T-helper 2 cell treated with Interferon-gamma antibody and Interleukin-4, amounts not matched to agents 100 ng/mL and 5 ng/mL, for 36 hours (primary cell): ENCODE measurements around the gene PCED1A. TPM values are rescaled to one million over a fixed set of nuclear protein-coding genes. Genes with fewer than 3 reads are reported as not detected.

Experiments
- intact Hi-C: fragments of 100-400 bp; cut with micrococcal nuclease; formaldehyde crosslinking; loops from one replicate; pipeline ENCODE4 v1.15.1; 2023
- total RNA-seq: library from RNA; stranded (reverse); gene quantifications from 2 replicates; pipeline ENCODE4 v1.2.3, GENCODE V29; 2022

The PCED1A gene, protein sequence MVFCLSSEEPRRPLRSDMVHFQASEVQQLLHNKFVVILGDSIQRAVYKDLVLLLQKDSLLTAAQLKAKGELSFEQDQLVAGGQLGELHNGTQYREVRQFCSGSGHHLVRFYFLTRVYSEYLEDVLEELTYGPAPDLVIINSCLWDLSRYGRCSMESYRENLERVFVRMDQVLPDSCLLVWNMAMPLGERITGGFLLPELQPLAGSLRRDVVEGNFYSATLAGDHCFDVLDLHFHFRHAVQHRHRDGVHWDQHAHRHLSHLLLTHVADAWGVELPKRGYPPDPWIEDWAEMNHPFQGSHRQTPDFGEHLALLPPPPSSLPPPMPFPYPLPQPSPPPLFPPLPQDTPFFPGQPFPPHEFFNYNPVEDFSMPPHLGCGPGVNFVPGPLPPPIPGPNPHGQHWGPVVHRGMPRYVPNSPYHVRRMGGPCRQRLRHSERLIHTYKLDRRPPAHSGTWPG
- 22.0 and 23.4 TPM in 2 replicates for total RNA-seq

DNA sequence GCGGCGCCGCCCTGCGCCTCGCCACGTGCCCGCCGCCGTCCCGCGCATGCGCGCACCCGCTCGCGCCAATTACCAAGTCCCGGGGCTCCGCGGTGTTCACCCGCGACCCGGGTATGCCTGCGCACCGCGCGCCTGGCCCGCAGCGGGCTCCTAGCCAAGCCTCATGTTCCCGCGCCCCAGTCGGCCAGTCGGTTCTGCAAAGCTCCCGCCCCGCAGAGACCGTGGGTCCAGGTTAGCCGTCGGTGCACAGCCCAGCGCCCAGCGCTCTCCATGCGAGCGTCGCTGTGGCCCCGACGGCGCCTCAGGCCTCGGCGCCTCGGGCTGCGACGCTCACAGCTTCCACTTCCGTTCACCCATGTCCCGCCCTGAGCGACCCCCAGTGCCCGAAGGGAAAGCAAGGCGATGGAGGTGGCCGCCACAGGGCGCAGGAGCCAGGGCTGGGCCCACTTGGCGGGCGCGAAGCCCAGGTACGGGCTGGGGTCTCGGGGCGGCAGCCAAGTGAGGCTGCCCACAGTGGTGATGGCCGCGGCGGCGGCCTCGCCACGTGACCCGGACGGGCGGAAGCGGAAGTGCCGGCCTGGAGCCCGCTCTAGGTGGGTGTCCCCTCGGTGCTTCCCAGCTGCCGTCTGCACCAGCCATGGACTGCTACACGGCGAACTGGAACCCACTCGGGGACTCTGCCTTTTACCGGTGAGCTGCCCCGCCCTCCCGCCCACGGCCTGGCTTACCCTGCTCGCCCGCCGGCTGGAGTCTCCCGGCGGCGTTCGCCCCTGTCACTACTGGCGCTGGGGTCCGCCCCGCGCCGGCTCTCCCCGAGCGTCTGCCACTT, at the start of gene PCED1A, which contains the start of gene VPS16:
Gene PCED1A, minus strand, starts transcription at position 518 of the 829 bp plus-strand sequence. CDS start 743 bp downstream, outside the sequence.
Gene VPS16, plus strand, starts transcription at position 608 of the 829 bp plus-strand sequence. Its CDS starts 30 bp downstream, at position 638.
- intact Hi-C loops = loop anchor here (1.0 to 2.0 kb wide), 3 partner anchors 33 to 332 kb away; partner anchors contain the start of genes IDH3B, PTPRA and ZNF343

DNA sequence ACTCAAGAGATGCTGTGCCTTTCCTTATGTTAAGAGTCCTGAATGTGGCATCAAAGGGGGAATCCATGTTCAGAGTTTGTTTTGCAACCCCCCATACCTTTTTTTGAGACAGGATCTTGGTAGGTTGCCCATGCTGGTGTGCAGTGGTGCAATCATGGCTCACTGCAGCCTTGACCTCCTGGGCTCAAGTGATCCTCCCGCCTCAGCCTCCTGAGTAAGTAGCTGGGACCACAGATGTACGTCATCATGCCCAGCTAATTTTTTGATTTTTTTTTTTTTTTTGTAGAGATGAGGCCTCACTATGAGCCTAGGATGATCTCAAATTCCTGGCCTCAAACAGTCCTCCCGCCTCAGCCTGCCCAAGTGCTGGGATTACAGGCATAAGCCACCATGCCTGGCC, 49.3 kb upstream of the PCED1A start:
- intact Hi-C loops = no loop called here

DNA sequence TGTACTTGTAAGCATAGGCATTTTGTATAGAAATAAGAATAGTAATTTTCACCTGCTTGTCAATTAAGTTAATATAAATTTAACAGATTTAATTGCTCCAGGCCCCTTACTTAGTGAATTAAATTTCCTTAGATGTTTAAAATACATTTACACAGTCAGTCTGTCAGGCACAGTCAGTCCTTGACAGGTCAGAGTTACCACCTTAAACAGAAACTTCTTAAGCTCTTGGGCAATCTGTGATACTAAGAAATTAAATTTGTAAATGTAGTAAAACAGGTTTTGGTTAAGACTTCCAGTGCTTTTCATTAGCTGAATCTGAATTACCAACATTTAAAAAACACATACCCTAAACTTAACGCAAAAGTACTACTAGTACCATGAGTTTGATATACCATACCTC, 48.8 kb upstream of the PCED1A start:
- intact Hi-C loops = no loop called here

DNA sequence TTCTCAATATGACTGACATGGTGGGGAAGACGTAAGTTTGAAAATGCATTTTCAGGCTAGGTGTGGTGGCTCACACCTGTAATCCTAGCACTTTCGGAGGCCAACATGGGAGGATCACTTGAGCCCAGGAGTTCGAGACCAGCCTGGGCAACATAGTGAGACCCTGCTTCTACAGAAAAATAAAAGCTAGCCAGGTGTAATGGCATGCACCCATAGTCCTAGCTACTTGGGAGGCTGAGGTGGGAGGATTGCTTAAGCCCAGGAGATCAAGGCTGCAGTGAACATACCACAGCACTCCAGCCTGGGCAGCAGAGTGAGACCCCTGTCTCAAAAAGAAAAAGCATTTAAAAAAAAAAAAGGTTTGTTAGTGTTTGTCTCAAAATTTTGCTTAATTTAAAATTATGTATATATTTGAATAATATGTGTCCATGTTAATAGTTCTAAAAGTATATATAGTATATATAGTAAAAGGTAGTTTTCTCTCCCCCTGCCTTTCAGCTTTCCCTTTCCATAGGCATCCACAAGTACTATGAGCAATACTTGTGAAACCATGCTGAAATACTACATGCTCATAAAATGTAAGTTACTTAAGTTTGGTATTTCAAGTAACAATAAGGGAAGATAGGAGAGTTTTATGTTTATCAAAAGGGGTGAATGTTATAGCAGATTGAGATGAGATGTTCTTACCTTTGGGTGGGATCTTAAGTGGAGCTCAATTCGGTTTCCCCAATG, 47.9 kb upstream of the PCED1A start:
- intact Hi-C loops = no loop called here

DNA sequence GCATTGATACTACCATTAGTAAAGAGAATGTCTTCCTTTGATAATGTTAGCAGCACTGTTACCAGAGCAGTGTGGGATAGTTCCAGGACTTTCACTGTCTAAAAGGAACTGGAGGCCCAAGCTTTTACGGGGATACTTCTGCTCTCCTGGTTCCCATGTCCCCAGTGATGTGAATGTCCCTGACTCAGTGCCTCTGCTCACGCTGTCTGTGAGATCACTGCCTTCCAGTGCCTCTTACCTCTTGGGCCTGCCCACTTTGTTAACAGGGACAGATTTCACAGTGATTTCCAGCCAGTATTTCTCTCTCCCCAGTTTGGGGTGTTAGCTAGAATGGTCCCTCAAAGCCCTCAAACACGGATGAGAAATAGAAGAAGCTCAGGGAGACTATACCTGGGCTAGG, 47.3 kb upstream of the PCED1A start:
- intact Hi-C loops = no loop called here

DNA sequence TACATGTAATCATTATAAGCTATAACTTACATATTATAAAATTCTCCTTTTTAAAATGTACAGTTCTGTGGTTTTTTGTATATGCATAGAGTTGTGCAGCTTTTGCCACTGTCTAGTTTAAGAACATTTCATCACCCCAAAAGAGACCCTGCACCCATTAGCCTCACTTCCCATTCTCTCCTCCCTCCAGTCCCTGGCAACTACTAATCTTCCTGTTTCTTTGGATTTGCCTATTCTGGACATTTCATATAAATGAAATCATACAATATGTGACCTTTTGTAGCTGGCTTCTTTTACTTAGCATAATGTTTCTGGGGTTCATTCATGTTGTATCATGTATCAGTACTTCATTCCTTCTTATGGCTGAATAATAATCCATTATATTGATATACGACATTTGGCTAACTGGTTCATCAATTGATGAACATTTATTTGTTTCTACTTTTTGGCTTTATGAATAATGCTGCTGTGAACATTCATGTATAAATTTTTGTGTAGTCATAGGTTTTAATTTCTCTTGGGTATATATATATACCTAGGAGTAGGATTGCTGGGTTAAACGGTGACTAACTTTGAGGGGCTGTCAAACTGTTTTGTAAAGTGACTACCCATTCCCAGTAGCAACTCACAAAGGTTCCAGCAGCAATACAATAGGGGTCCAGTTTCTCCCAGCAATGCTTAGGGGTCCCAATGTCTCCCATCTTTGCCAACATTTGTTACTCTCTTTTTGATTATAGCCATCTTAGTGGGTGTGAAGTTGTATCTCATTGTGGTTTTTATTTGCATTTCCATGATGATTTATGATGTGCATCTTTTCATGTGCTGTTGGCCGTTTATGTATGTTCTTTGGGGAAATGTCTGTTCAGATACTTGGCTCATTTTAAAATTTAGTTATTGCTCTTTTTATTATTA, 43.5 kb upstream of the PCED1A start:
- intact Hi-C loops = no loop called here

DNA sequence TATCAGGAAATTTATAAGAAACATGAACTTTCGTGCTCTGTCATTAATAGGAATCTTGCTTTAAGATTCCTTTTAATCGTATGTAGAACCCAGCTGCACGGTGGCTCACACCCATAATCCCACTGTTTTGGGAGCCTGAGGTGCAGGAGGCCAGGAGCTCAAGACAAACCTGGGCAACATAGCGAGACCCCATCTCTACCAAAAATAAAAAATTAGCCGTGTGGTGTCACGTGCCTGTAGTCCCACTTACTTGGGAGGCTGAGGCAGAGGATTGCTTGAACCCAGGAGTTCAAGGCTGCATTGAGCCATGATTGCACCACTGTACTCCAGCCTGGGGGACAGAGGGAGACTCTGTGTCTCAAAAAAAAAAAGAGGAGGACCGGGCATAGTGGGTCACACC, 40.2 kb upstream of the PCED1A start:
- intact Hi-C loops = no loop called here

DNA sequence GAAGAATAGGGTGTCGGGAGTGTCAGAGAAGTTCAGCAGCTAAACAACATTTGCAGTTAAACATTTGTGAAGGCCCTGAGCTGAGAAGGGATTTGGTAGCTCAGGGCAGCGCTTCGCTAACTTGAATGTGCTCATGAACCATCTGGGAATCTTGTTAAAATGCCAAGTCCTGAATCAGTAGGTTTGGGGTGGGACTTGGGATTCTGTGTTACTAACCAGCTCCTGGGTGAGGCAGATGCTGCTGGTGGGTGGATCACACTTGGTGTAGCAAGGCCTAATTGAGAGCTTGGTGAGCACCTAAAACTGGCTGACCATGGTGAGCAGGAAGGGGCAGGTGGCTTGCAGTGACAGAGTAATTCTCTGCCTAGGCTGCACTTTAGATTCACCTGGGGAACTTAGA, 38.7 kb upstream of the PCED1A start:
- intact Hi-C loops = loop anchor here (10.0 kb wide), 2 partner anchors 184 to 276 kb away; partner anchors contain the start of genes EBF4, FASTKD5 and UBOX5

DNA sequence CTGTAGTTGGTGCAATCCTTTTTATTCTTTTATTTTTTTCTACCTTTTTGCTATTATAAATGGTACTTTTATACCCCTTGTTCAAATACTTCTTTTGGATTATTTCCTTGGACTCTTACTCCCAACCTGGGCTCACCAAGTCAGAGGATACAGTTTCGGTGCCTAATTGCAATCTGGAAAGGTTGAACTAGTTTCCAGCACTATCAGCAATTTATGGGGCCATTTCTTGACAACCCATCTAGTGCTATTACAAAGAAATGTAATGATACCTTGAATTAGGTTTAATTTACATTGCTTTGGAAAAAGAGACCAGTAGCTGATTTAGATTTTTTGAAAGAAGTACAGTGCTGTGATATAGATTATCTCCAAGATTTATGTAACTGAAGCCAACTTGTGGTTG, 38.1 kb upstream of the PCED1A start:
- intact Hi-C loops = loop anchor here (10.0 kb wide), 2 partner anchors 184 to 276 kb away; partner anchors contain the start of genes EBF4, FASTKD5 and UBOX5

DNA sequence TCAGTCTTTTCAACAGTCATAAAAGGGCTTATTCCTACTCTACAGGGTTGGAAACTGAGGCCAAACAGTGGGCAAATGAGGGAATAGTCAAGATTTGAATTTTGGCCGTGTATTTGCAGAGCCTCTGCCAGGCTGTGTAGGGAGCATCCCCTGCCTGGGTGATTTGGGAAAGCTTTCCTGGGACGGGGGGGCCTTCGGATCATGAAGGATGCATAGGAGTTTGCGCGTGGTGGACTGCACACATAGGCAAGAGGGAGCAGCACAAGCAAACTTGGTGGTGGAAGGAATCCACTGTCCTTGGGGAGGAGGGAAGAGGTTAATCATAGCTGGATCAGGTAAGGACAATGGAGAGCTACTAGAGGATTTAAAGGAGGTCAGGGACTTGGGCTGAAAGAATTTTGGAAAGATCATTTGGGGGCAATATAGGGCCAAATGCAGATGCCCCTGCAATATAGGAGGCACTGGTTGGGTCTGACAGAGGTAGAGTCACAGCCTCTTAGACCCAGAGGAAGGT, 35.3 kb upstream of the PCED1A start:
- intact Hi-C loops = loop anchor here (10.0 kb wide), 2 partner anchors 181 to 279 kb away; partner anchors contain the start of genes EBF4, FASTKD5 and UBOX5

DNA sequence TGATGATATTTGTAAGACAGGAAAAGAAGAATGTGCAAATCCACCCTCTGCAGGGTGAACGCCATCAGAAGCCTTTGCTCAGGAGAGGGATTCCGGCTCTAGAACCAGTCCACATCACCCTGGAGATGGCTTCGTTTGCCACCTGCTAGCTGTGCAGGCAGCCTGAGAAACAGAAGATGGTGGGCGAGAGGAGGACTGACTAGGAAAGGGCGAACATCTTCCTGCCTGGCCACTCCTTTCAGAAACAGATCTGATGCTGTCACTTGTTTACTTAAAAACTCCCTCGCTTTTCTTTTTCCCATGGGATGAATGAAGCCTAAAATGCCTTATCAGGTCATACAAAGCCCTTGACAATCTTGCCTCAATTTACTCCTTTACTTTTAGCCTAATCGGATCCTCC, 34.0 kb upstream of the PCED1A start:
- intact Hi-C loops = loop anchor here (5.0 to 10.0 kb wide), 5 partner anchors 108 to 443 kb away; partner anchors contain the start of genes EBF4, FASTKD5 and UBOX5

DNA sequence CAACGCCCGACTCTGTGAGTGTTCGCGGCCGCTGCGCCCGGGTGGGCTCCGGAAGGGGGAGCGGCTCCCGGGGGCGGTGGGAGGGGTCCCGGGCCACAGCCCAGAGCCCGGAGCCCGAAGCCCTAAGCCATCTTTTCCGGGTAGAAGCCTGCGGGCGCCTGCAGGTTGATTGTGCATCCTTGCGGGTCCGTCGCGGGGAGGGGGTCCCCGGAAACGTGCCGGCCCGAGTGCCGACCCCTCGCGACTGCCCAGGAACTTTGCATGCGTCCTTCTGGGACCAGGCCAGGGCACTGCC, 33.2 kb upstream of the PCED1A start:
- intact Hi-C loops = loop anchor here (1.0 to 10.0 kb wide), 6 partner anchors 33 to 444 kb away; partner anchors contain the start of genes EBF4, FASTKD5, PCED1A and UBOX5

DNA sequence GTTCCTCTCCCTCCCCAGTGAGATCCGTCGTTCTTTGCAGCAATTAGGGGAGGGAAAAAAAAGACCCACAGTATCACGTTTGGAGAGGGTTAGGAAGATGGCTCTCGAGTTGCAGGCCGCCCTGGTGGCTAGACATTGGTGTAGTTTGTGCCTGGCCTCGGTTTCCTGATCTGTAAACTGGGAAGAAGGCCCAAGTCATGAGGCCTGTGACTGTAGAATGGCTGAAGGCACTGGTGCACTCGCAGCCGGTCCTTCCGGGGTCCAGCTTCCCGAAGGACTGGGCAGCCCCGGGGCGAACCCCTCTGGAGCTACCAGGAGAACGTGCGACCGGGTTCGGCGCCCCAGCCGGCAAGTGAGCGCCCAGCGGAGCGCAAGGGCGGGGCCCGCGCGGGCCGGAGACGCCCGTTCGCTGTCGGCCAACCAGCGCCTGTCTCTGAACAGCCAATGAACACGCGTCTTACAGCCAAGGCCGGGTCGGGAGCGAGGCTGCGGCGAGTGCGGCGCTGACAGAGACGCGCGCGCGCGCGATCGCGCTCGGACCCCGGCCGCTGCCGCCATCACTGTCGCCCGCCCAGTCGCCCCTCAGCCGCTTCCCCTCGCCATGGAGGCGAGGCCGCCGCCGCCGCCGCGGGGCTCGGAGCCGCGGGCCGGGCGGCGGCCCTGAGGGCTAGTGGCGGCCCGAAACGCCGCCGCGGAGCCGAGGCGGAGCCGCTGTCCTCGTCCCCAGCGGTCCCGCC, 32.7 kb upstream of the PCED1A start, which contains the start of gene PTPRA:
Gene PTPRA, plus strand, starts transcription at position 472 of the 737 bp plus-strand sequence. CDS start 90,797 bp downstream, outside the sequence.
- intact Hi-C loops = loop anchor here (1.0 to 10.0 kb wide), 6 partner anchors 33 to 444 kb away; partner anchors contain the start of genes EBF4, FASTKD5, PCED1A and UBOX5

DNA sequence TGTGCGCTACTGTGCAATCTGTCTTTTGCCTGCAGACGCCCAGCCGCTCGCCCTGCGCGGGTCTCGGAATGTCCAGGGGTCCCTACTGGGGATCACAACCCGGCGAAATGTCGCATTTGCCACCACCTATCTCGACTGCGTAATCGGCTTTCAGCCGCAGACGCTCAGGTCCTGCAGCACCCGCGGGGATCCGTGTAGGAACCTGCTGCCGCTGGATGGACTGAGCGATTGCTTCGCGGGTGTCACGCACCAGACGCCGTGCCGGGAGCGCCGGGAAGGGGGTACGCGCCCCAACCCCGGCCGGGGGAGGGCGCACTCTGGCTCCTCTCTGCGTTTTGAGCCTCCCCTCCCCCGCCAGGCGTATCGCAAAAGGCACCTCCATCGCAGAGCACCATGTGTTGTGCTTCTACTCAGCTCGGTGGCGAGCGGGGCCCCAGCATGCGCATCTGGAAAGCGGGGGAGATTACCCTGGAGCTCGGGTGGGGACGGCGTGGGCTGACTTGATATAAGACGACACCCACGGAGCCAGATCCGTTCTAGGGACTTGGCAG, 32.1 kb upstream of the PCED1A start:
- intact Hi-C loops = loop anchor here (1.0 to 10.0 kb wide), 6 partner anchors 32 to 445 kb away; partner anchors contain the start of genes EBF4, FASTKD5, PCED1A and UBOX5

DNA sequence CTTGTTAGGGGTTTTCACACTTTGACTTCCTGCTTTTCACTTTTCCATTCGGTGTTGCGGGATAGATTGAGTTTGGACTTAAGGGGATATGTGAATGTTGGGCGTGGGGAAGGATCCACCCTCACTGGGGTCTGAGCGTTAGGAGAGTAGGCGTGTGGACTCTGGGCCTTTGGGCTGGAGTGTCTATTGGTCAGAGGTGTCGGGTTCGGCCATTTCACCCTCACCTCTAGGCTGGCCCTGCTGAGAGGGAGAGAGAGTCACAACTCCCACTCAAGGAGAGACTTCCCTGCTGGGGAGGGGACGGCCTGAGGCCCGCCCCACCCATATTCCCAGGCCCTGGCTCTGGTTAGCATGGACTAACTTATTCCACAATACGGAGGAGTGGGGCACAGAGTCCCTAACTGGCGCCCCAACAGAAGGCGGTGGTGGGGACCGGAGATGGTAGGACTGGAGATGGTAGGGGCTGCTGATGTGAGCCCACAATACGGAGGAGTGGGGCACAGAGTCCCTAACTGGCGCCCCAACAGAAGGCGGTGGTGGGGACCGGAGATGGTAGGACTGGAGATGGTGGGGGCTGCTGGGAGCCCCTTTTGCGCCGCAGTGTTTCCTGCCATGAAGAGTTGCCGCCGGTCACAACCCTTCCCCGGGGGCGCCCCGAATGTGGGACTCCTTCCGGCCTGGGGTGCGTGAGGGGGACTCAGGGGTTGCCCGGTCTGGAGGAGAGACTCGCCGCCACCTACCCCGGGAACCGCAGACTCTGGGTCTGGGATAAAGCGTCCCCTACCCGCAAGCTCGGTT, 31.4 kb upstream of the PCED1A start:
- intact Hi-C loops = loop anchor here (5.0 to 10.0 kb wide), 5 partner anchors 110 to 445 kb away; partner anchors contain the start of genes EBF4, FASTKD5 and UBOX5

DNA sequence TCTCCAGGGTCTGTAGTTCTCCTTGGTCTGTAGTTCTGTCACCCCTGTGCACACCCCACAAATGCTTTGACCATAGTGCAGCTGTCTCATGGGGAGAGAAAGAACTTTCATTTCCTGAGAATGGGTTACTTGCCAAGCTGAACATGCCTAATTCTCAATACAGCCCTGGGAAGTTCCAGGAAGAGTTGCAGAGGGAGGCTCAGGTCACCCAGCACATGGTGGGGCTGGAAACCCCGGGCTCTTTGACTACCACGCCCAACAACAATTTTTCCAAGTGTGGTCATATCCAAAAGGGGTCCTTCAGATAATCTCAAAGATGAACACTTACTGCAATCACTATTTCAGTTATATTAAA, 30.6 kb upstream of the PCED1A start:
- intact Hi-C loops = loop anchor here (5.0 to 10.0 kb wide), 5 partner anchors 111 to 446 kb away; partner anchors contain the start of genes EBF4, FASTKD5 and UBOX5

DNA sequence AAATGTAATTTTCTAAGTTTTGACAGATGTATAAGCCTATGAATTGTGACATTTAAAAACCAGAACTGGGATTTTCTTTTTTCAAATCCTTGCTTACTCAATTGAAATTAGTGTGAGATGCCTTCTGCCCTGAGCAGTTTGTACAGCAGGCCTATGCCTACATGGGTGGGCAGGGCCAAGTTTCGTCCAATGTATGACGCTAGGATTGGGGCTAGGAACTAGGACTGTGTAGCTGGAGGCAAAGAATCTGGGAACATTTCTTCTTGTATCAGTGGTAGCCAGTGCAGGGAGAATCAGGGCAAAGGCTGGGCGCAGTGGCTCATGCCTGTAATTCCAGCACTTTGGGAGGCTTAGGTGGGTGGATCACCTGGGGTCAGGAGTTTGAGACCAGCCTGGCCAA, 28.9 kb upstream of the PCED1A start:
- intact Hi-C loops = no loop called here
